Transverse colon (tissue), 4 donors: ENCODE results near the gene CLEC19A.
"Not testable (repeated sequence)": the region's sequence is repeated elsewhere in the genome, so short reads cannot be mapped to it uniquely, and the experiment has no call there.

Source experiments
- CTCF ChIP-seq, 5 experiments: fragments of 200-600 bp in 3 of 5; fragments of 450-650 bp in 2 of 5; sonication (generic) in 3 of 5; IDR thresholded peaks; 1 replicate in 2 of 5; 2 replicates in 3 of 5; pipeline ENCODE4 v1.5.1; 2016 to 2017; ENCODE audit warnings: antibody characterized with exemption in 5 of 5, inconsistent platforms in 3 of 5, mild to moderate bottlenecking in 2 of 5, moderate library complexity in 1 of 5
- EP300 ChIP-seq: sonication (generic); formaldehyde crosslinking; IDR thresholded peaks from one replicate; pipeline ENCODE4 v1.6.1; 2017; ENCODE audit warnings: antibody characterized with exemption, low read depth
- POLR2A ChIP-seq: fragments of 450-650 bp; IDR thresholded peaks from one replicate; pipeline ENCODE4 v1.6.1; 2016; ENCODE audit warnings: antibody characterized with exemption, mild to moderate bottlenecking, moderate library complexity
- POLR2AphosphoS5 ChIP-seq, 3 donors: sonication (generic); formaldehyde crosslinking; IDR thresholded peaks; one replicate each; pipeline ENCODE4 v1.6.1; 2016; ENCODE audit warnings: antibody characterized with exemption in 3 of 3

- not testable (repeated sequence) for TF ChIP-seq CTCF (IDR thresholded peaks at IDR 0.05); POLR2A; POLR2AphosphoS5 (IDR thresholded peaks at IDR 0.05); EP300
These were observed 35.7 kb downstream of the CLEC19A start for GRCh38 chr16:19321186-19321585.
